HCT116 (cell line): ENCODE results near the gene AKR7A2.

ENCODE experiments used
- ZFX ChIP-seq: fragments of 450-650 bp; IDR thresholded peaks from 2 replicates; pipeline ENCODE4 v1.6.1; 2017
- TF ChIP-seq, protein P1 (sequence below), 3 experiments: fragments of 200-600 bp in 1 of 3; sonication (generic) in 1 of 3; IDR thresholded peaks in 2 of 3; conservative IDR thresholded peaks in 1 of 3; 2 replicates each; pipeline ENCODE4 v1.5.1; 2012 to 2017; ENCODE audit warnings: low read depth in 2 of 3, low read length in 2 of 3, antibody characterized with exemption in 1 of 3, borderline replicate concordance in 1 of 3, control low read depth in 1 of 3, mild to moderate bottlenecking in 1 of 3, mixed read lengths in 1 of 3, mixed run types in 1 of 3, moderate library complexity in 1 of 3; ENCODE audit not compliant: insufficient read depth in 1 of 3

DNA sequence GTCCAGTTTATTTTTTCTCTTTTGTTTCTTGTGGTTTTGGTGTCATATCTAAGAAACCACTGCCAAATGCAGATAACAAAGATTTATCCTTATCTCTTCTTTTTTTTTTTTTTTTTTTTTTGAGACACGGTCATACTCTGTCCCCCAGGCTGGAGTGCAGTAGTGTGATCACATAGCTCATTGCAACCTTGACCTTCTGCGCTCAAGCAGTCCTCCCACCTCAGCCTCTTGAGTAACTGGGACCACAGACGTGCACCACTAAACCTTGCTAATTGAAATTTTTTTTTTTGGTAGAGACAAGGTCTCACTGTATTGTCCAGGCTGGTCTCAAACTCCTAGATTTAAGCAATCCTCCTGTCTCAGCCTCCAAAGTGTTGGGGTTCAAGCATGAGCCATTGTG is 9.1 kb upstream of the AKR7A2 start:
- TF ChIP-seq ZFX = no peak
- TF ChIP-seq, protein P1, sequence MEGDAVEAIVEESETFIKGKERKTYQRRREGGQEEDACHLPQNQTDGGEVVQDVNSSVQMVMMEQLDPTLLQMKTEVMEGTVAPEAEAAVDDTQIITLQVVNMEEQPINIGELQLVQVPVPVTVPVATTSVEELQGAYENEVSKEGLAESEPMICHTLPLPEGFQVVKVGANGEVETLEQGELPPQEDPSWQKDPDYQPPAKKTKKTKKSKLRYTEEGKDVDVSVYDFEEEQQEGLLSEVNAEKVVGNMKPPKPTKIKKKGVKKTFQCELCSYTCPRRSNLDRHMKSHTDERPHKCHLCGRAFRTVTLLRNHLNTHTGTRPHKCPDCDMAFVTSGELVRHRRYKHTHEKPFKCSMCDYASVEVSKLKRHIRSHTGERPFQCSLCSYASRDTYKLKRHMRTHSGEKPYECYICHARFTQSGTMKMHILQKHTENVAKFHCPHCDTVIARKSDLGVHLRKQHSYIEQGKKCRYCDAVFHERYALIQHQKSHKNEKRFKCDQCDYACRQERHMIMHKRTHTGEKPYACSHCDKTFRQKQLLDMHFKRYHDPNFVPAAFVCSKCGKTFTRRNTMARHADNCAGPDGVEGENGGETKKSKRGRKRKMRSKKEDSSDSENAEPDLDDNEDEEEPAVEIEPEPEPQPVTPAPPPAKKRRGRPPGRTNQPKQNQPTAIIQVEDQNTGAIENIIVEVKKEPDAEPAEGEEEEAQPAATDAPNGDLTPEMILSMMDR (IDR thresholded peaks at IDR 0.05 in 2 of 3, conservative IDR thresholded peaks at IDR 0.05 in 1 of 3; ENCODE audit: borderline replicate concordance in 1 of 3, insufficient read depth in 1 of 3, low read depth in 2 of 3, low read length in 2 of 3) = no peak
